GM23248 (cell line): Measurements from ENCODE around the gene PLEKHA4. TPM values are rescaled to one million over a fixed set of nuclear protein-coding genes. Genes with fewer than 3 reads are reported as not detected.

Experiments
- DNase-seq: peaks from one replicate; pipeline ENCODE4 v3.0.0-alpha.2; 2015
- H2AFZ ChIP-seq: fragments of 200-600 bp; sonication (generic); 2 replicates; pipeline ENCODE4 v1.6.1; 2016; ENCODE audit warnings: antibody characterized with exemption
- H3F3A ChIP-seq: fragments of 200-600 bp; sonication (generic); 2 replicates; pipeline ENCODE4 v1.6.1; 2016; ENCODE audit warnings: mild to moderate bottlenecking, antibody characterized with exemption, mixed run types; ENCODE audit not compliant: insufficient read depth
- H3K27ac ChIP-seq: fragments of 200-600 bp; sonication (generic); 2 replicates; pipeline ENCODE4 v1.5.1; 2016; ENCODE audit warnings: mild to moderate bottlenecking
- H3K27me3 ChIP-seq: fragments of 200-600 bp; sonication (generic); replicated peaks from 2 replicates; pipeline ENCODE4 v1.6.1; 2016; ENCODE audit warnings: mild to moderate bottlenecking; ENCODE audit not compliant: insufficient read depth
- H3K36me3 ChIP-seq: fragments of 200-600 bp; sonication (generic); 2 replicates; pipeline ENCODE4 v1.6.1; 2016; ENCODE audit warnings: low read depth, mild to moderate bottlenecking
- H3K4me1 ChIP-seq: fragments of 200-600 bp; sonication (generic); 2 replicates; pipeline ENCODE4 v1.6.1; 2016; ENCODE audit warnings: mild to moderate bottlenecking; ENCODE audit not compliant: insufficient read depth
- H3K4me2 ChIP-seq: fragments of 200-600 bp; sonication (generic); one replicate; pipeline ENCODE4 v1.6.1; 2016; ENCODE audit warnings: mild to moderate bottlenecking; ENCODE audit not compliant: unreplicated experiment
- H3K4me3 ChIP-seq: fragments of 200-600 bp; sonication (generic); 2 replicates; pipeline ENCODE4 v1.5.1; 2016; ENCODE audit warnings: mild to moderate bottlenecking
- H3K79me2 ChIP-seq: fragments of 200-600 bp; sonication (generic); 2 replicates; pipeline ENCODE4 v1.6.1; 2016; ENCODE audit warnings: mild to moderate bottlenecking; ENCODE audit not compliant: insufficient read depth
- H3K9ac ChIP-seq: fragments of 200-600 bp; sonication (generic); 2 replicates; pipeline ENCODE4 v1.6.1; 2016; ENCODE audit warnings: mild to moderate bottlenecking
- H3K9me2 ChIP-seq: fragments of 200-600 bp; sonication (generic); 2 replicates; pipeline ENCODE4 v1.6.1; 2016; ENCODE audit warnings: mixed run types, mild to moderate bottlenecking, moderate library complexity; ENCODE audit not compliant: insufficient read depth
- H3K9me3 ChIP-seq: fragments of 200-600 bp; sonication (generic); one replicate; pipeline ENCODE4 v1.6.1; 2017; ENCODE audit warnings: low read depth
- H4K20me1 ChIP-seq: fragments of 200-600 bp; sonication (generic); 2 replicates; pipeline ENCODE4 v1.6.0; 2016; ENCODE audit not compliant: insufficient read depth
- EZH2 ChIP-seq: fragments of 200-600 bp; sonication (generic); IDR thresholded peaks from 2 replicates; pipeline ENCODE4 v1.6.1; 2018; ENCODE audit warnings: antibody characterized with exemption, mild to moderate bottlenecking; ENCODE audit not compliant: insufficient read depth, poor library complexity, severe bottlenecking
- EZH2phosphoT487 ChIP-seq: fragments of 200-600 bp; sonication (generic); IDR thresholded peaks from 2 replicates; pipeline ENCODE4 v1.6.1; 2018; ENCODE audit warnings: antibody characterized with exemption, moderate library complexity, mild to moderate bottlenecking, low read depth; ENCODE audit not compliant: insufficient read depth
- WGBS, 2 experiments: methylation state at CpG; one replicate each; pipeline ENCODE4 v1.1.6; 2015 to 2017; ENCODE audit warnings: low lambda C conversion rate in 2 of 2, low coverage in 1 of 2; ENCODE audit errors: missing lambda C conversion rate in 2 of 2; 5-methylcytosine and 5-hydroxymethylcytosine counted together
- in situ Hi-C: fragments of 300-500 bp; cut with MboI; formaldehyde crosslinking; loops from 2 replicates; pipeline ENCODE4 v1.15.0; 2020
- polyA plus RNA-seq: library from polyadenylated mRNA; unstranded; fragments of >200 nt; fragmentation: Nextera tagmentation; extraction: Ambion mirVana; gene quantifications from 2 replicates; pipeline ENCODE4 v1.2.1, GENCODE V29; 2016
- total RNA-seq: library from RNA; depleted of rRNA; stranded (reverse); fragments of >200 nt; shearing (Covaris generic); gene quantifications from 2 replicates; pipeline ENCODE4 v1.2.3, GENCODE V29; 2014

Gene PLEKHA4
- total and polyA plus RNA-seq, 2 experiments from 2014 or later = 12.3 to 19.4 TPM

- no peaks in the 10 kb centered on the region for H3K27me3 ChIP-seq
- H4K20me1 ChIP-seq = no peaks in the 10 kb centered on the region
- no peak for TF ChIP-seq EZH2phosphoT487
- TF ChIP-seq EZH2 = no peak
- H3K36me3 ChIP-seq = no peaks in the 10 kb centered on the region
- WGBS, 2 experiments = 69 to 73% methylated on average over 6 of the region's 6 CpGs
- no peak overlapping the region for H3K9ac ChIP-seq
- H3K9me3 ChIP-seq = no peaks in the 10 kb centered on the region
- peaks cover 5% of the 10 kb centered on the region; the same call in 1 of the 2 replicates for H3F3A ChIP-seq
- no peak for DNase-seq
- in situ Hi-C loops = loop anchor here (10.0 kb wide), 1 partner anchor 176 kb away; no protein-coding TSS in a partner anchor
- H3K79me2 ChIP-seq = no peaks in the 10 kb centered on the region
- H3K4me3 ChIP-seq = no peak overlapping the region
- no peaks in the 10 kb centered on the region for H3K4me1 ChIP-seq
- no peak overlapping the region for H3K27ac ChIP-seq
- no peak overlapping the region for H2AFZ ChIP-seq
- H3K9me2 ChIP-seq = no peaks in the 10 kb centered on the region
- H3K4me2 ChIP-seq = no peak overlapping the region
These were observed 69.5 kb downstream of the PLEKHA4 start for GRCh38 chr19:48798937-48799336.

- in situ Hi-C loops = loop anchor here (10.0 kb wide), 1 partner anchor 178 kb away; no protein-coding TSS in a partner anchor
These were observed 71.3 kb downstream of the PLEKHA4 start for GRCh38 chr19:48797103-48797502.

GRCh38 chr19:48796298-48797083, 71.9 kb downstream of the PLEKHA4 start:
- no peak for DNase-seq
- Histone ChIP-seq H3K79me2 (no peaks in the 10 kb centered on the region), H2AFZ (no peak overlapping the region), H4K20me1 (no peaks in the 10 kb centered on the region), H3K36me3 (no peaks in the 10 kb centered on the region), H3K27me3 (no peaks in the 10 kb centered on the region), H3K27ac (no peak overlapping the region), H3F3A (peaks cover 5% of the 10 kb centered on the region; the same call in 1 of the 2 replicates), H3K4me2 (no peak overlapping the region), H3K9ac (no peak overlapping the region), H3K4me1 (no peaks in the 10 kb centered on the region), H3K9me3 (no peaks in the 10 kb centered on the region), H3K4me3 (no peak overlapping the region), H3K9me2 (no peaks in the 10 kb centered on the region)
- WGBS, 2 experiments = 93 to 94% methylated on average over 17 to 20 of the region's 20 CpGs
- in situ Hi-C loops = loop anchor here (10.0 kb wide), 1 partner anchor 178 kb away; no protein-coding TSS in a partner anchor
- no peak for TF ChIP-seq EZH2phosphoT487
- TF ChIP-seq EZH2 = no peak

More at GRCh38 chr19:48797103-48797502, 71.3 kb downstream of the PLEKHA4 start:
- Histone ChIP-seq H3K9ac (no peak overlapping the region), H3K27ac (no peak overlapping the region), H3K4me2 (no peak overlapping the region), H3K79me2 (no peaks in the 10 kb centered on the region), H3K36me3 (no peaks in the 10 kb centered on the region), H3K9me2 (no peaks in the 10 kb centered on the region), H3K4me3 (no peak overlapping the region), H2AFZ (no peak overlapping the region), H3F3A (peaks cover 5% of the 10 kb centered on the region; the same call in 1 of the 2 replicates), H3K4me1 (no peaks in the 10 kb centered on the region), H3K9me3 (no peaks in the 10 kb centered on the region), H4K20me1 (no peaks in the 10 kb centered on the region), H3K27me3 (no peaks in the 10 kb centered on the region)
- 80 to 86% methylated on average over 7 of the region's 7 CpGs for WGBS, 2 experiments
- DNase-seq = no peak
- no peak for TF ChIP-seq EZH2phosphoT487
- TF ChIP-seq EZH2 = no peak

- Histone ChIP-seq H3K27me3 (no peaks in the 10 kb centered on the region), H2AFZ (peak overlapping the region; percentile 69)
These were observed 72.7 kb downstream of the PLEKHA4 start for GRCh38 chr19:48795685-48796070.

More at GRCh38 chr19:48795685-48796070, 72.7 kb downstream of the PLEKHA4 start:
- no peaks in the 10 kb centered on the region for H3K79me2 ChIP-seq
- H4K20me1 ChIP-seq = no peaks in the 10 kb centered on the region
- H3K9me3 ChIP-seq = no peaks in the 10 kb centered on the region
- in situ Hi-C loops = loop anchor here (10.0 kb wide), 1 partner anchor 179 kb away; no protein-coding TSS in a partner anchor
- H3K9ac ChIP-seq = no peak overlapping the region
- H3K4me2 ChIP-seq = no peak overlapping the region
- no peaks in the 10 kb centered on the region for H3K4me1 ChIP-seq
- H3K36me3 ChIP-seq = no peaks in the 10 kb centered on the region
- peak overlapping the region; percentile 58 for H3K27ac ChIP-seq
- H3K9me2 ChIP-seq = no peaks in the 10 kb centered on the region
- no peak for TF ChIP-seq EZH2
- no peak for TF ChIP-seq EZH2phosphoT487
- WGBS, 2 experiments = 57 to 75% methylated on average over 2 of the region's 2 CpGs
- H3F3A ChIP-seq = peaks cover 5% of the 10 kb centered on the region; the same call in 1 of the 2 replicates
- H3K4me3 ChIP-seq = no peak overlapping the region
- no peak for DNase-seq
